GM23338 (cell line): ENCODE data around the gene LRIT1.
A peak's percentile ranks its signal among the peaks of the same experiment; 100 is the strongest.

Experiments used
- CREB1 ChIP-seq: fragments of 250-450 bp; sonication (Bioruptor Pico); IDR thresholded peaks from 2 replicates; pipeline ENCODE4 v1.5.0; 2020; ENCODE audit warnings: low read depth, mild to moderate bottlenecking, moderate library complexity
- CTCF ChIP-seq, 2 experiments: fragments of 200-600 bp in 1 of 2; sonication (generic) in 1 of 2; conservative IDR thresholded peaks; 2 replicates each; pipeline versions ENCODE4 v1.5.1 to v1.6.1; 2016 to 2017; ENCODE audit warnings: antibody characterized with exemption in 2 of 2, low read depth in 2 of 2, mild to moderate bottlenecking in 2 of 2, moderate library complexity in 1 of 2
- EZH2 ChIP-seq: fragments of 200-600 bp; sonication (generic); IDR thresholded peaks from one replicate; pipeline ENCODE4 v1.8.0; 2017; ENCODE audit warnings: antibody characterized with exemption, mild to moderate bottlenecking, low read depth; ENCODE audit not compliant: unreplicated experiment
- JUNB ChIP-seq: IDR thresholded peaks from one replicate; pipeline ENCODE4 v1.6.1; 2016; ENCODE audit warnings: antibody characterized with exemption; ENCODE audit not compliant: unreplicated experiment
- NANOG ChIP-seq: IDR thresholded peaks from 2 replicates; pipeline ENCODE4 v1.6.1; 2016; ENCODE audit warnings: antibody characterized with exemption, borderline replicate concordance
- POLR2AphosphoS5 ChIP-seq: IDR thresholded peaks from 2 replicates; pipeline ENCODE4 v1.6.1; 2016; ENCODE audit warnings: antibody characterized with exemption, low read depth
- REST ChIP-seq: IDR thresholded peaks from one replicate; pipeline ENCODE4 v1.6.1; 2018; ENCODE audit warnings: antibody characterized with exemption; ENCODE audit not compliant: unreplicated experiment
- ZNF331 ChIP-seq: fragments of 250-450 bp; sonication (Bioruptor Pico); IDR thresholded peaks from 2 replicates; pipeline ENCODE4 v1.5.0; 2020; ENCODE audit warnings: low read depth, mild to moderate bottlenecking, moderate library complexity

- TF ChIP-seq CTCF (conservative IDR thresholded peaks at IDR 0.05; ENCODE audit: low read depth in 2 of 2) = peak; percentile 89 to 93
- no peak for TF ChIP-seq CREB1 (CRISPR knock-in tag)
- no peak for TF ChIP-seq POLR2AphosphoS5
- TF ChIP-seq REST = no peak
- TF ChIP-seq EZH2 = no peak
- TF ChIP-seq JUNB = no peak
- TF ChIP-seq ZNF331 (CRISPR knock-in tag) = no peak
- TF ChIP-seq NANOG = no peak
Measured at GRCh38 chr10:84205049-84205852, 36.1 kb downstream of the LRIT1 start.
